Testis (tissue), 3 donors: ENCODE measurements around the gene ANKS1B. TPM values are rescaled to one million over a fixed set of nuclear protein-coding genes. Genes with fewer than 3 reads are reported as not detected.

Experiments used
- DNase-seq: peaks from one replicate; pipeline ENCODE4 v3.0.0-alpha.2; 2019
- H3K27ac ChIP-seq, 2 donors: fragments of 200-600 bp; sonication (generic); one replicate each; pipeline ENCODE4 v1.5.1; 2019
- H3K27me3 ChIP-seq: fragments of 200-600 bp; sonication (generic); one replicate; pipeline ENCODE4 v1.5.1; 2019
- H3K36me3 ChIP-seq: fragments of 200-600 bp; sonication (generic); one replicate; pipeline ENCODE4 v1.5.1; 2017; ENCODE audit warnings: low read depth; ENCODE audit errors: missing control alignments
- H3K4me1 ChIP-seq: fragments of 200-600 bp; sonication (generic); one replicate; pipeline ENCODE4 v1.5.1; 2019
- H3K4me3 ChIP-seq, 2 donors: fragments of 200-600 bp; sonication (generic); one replicate each; pipeline ENCODE4 v1.5.1; 2017 to 2019
- H3K9me3 ChIP-seq: fragments of 200-600 bp; sonication (generic); one replicate; pipeline ENCODE4 v1.5.1; 2017
- POLR2A ChIP-seq: fragments of 450-650 bp; IDR thresholded peaks from one replicate; pipeline ENCODE4 v1.6.1; 2017; ENCODE audit warnings: antibody characterized with exemption, mild to moderate bottlenecking, moderate library complexity
- WGBS, 2 donors: methylation state at CpG; one replicate each; pipeline ENCODE4 v1.1.5; 2018; 5-methylcytosine and 5-hydroxymethylcytosine counted together
- intact Hi-C: fragments of 100-400 bp; cut with DNase I; formaldehyde crosslinking; loops from one replicate; pipeline ENCODE4 v1.15.1; 2023; ENCODE audit warnings: low total_unique reads
- polyA plus RNA-seq: library from polyadenylated mRNA; stranded (reverse); fragments of 350-450 nt; fragmentation: Illumina TruSeq; extraction: RNeasy Lipid Tissue Mini Kit (QIAGEN cat#74804); gene quantifications from one replicate; pipeline ENCODE4 v1.2.3, GENCODE V29; 2014; ENCODE audit warnings: low read depth, low replicate concordance; ENCODE audit not compliant: insufficient read depth
- total RNA-seq, 2 donors: library from RNA; depleted of rRNA; stranded (reverse); fragments of >200 nt; gene quantifications; one replicate each; pipeline ENCODE4 v1.2.3, GENCODE V29; 2016
- TF ChIP-seq, protein P1 (sequence below), 3 experiments: fragments of 450-650 bp in 2 of 3; fragments of 200-600 bp in 1 of 3; sonication (generic) in 1 of 3; IDR thresholded peaks; one replicate each; pipeline ENCODE4 v1.5.1; 2016 to 2019; ENCODE audit warnings: antibody characterized with exemption in 3 of 3, mild to moderate bottlenecking in 2 of 3, moderate library complexity in 1 of 3

ANKS1B gene
- total and polyA plus RNA-seq, 3 donors from 2014 or later, result 26.8 to 58.2 (median 30.9) TPM

DNA sequence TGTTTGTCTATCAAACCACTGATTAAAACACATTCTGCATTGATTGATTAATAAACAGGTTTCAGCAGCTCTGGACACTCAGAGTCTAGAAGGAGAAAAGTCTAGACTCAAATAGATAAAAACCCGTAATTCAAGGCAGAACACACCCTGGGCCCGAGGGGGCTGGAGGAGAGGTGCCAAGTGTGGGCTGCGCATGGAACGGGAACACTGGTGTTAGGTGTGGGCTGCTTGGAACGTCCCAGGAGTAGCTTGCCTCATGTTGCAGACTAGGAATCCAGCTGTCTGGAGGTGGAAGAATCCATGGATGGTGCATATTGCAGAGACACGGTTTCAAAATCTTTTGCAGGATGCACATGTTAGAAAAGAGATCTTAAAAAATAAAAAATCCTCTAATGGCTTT is 1116.7 kb downstream of the ANKS1B start:
- no peak overlapping the region for H3K27ac ChIP-seq
- H3K27me3 ChIP-seq, result no peaks in the 10 kb centered on the region
- intact Hi-C loops, result no loop called here
- no peaks in the 10 kb centered on the region for H3K9me3 ChIP-seq
- H3K4me3 ChIP-seq, result no peak overlapping the region
- H3K4me1 ChIP-seq, result no peaks in the 10 kb centered on the region
- WGBS, 2 donors, result 84 to 89% methylated on average over 6 of the region's 6 CpGs
- DNase-seq, result no peak
- no peak for TF ChIP-seq POLR2A
- TF ChIP-seq, protein P1, sequence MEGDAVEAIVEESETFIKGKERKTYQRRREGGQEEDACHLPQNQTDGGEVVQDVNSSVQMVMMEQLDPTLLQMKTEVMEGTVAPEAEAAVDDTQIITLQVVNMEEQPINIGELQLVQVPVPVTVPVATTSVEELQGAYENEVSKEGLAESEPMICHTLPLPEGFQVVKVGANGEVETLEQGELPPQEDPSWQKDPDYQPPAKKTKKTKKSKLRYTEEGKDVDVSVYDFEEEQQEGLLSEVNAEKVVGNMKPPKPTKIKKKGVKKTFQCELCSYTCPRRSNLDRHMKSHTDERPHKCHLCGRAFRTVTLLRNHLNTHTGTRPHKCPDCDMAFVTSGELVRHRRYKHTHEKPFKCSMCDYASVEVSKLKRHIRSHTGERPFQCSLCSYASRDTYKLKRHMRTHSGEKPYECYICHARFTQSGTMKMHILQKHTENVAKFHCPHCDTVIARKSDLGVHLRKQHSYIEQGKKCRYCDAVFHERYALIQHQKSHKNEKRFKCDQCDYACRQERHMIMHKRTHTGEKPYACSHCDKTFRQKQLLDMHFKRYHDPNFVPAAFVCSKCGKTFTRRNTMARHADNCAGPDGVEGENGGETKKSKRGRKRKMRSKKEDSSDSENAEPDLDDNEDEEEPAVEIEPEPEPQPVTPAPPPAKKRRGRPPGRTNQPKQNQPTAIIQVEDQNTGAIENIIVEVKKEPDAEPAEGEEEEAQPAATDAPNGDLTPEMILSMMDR (IDR thresholded peaks at IDR 0.05), result no peak
- H3K36me3 ChIP-seq, result no peaks in the 10 kb centered on the region

DNA sequence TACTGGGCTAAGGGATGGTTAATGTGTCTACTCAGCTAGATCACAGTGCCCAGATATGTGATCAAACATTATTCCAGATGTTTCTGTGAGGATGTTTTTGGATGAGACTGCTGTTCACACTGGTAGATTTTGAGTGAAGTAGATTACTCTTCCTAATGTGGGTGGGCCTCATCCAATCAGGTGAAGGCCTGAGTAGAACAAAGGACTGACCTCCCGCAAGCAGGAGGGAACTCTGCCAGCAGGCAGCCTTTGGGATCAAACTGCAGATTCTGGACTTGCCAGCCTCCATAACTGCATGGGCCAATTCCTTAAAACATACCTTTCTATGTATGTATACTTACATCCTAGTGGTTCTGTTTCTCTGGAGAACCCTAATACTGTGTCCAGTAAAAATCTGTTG is 1120.4 kb downstream of the ANKS1B start:
- intact Hi-C loops, result no loop called here
- WGBS, 2 donors, result 100% methylated on average over 1 of the region's 1 CpG
- no peak overlapping the region for H3K4me3 ChIP-seq
- H3K4me1 ChIP-seq, result no peaks in the 10 kb centered on the region
- no peaks in the 10 kb centered on the region for H3K27me3 ChIP-seq
- no peaks in the 10 kb centered on the region for H3K9me3 ChIP-seq
- no peaks in the 10 kb centered on the region for H3K36me3 ChIP-seq
- no peak overlapping the region for H3K27ac ChIP-seq
- no peak for DNase-seq
- TF ChIP-seq, protein P1 (IDR thresholded peaks at IDR 0.05), result no peak
- TF ChIP-seq POLR2A, result no peak

DNA sequence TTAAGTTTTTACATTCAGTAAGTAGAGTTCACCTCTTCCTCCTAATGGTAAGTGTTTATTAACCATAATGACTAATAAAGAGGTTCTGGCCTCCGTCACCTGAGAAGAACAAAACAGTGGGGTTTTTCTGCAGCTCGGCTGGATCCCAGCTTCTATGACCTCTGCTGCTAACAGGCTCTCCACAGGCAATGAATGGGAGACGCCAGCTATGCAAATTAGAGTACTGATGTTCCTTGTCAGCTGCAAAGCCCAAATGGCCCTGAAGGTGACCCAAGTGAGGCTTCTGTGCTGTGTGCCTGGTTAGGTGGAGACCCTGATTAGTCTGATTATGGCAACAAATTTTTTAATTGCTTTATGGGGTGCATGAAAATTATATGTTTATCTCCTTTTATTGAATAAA is 1121.6 kb downstream of the ANKS1B start:
- TF ChIP-seq POLR2A, result no peak
- TF ChIP-seq, protein P1 (IDR thresholded peaks at IDR 0.05), result no peak

DNA sequence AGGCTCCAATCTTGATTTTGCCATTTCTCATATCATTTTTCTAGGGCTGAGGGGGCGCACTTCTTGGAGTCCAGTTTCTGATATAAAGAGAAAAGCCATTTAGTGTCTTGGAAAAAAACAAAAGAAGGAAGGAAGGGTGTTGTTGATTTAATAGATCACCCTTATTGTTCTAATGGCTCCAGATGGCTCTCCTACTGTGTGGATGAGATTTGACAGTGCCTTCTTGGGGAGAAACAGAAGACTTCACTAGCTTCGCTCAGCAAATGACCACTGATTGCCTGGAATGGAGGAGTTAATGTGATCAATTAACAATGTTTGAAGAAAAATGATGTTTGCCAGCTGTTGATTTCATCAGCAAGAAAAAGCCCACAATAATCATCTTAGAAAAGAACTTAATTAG is 1123.5 kb downstream of the ANKS1B start:
- Histone ChIP-seq H3K27me3 (no peaks in the 10 kb centered on the region), H3K4me1 (no peaks in the 10 kb centered on the region)
- 78 to 87% methylated on average over 2 of the region's 2 CpGs for WGBS, 2 donors

More for the DNA sequence above, 1121.6 kb downstream of the ANKS1B start:
- no peak overlapping the region for H3K27ac ChIP-seq
- H3K4me1 ChIP-seq, result no peaks in the 10 kb centered on the region
- intact Hi-C loops, result no loop called here
- H3K36me3 ChIP-seq, result no peaks in the 10 kb centered on the region
- no peaks in the 10 kb centered on the region for H3K27me3 ChIP-seq
- no peaks in the 10 kb centered on the region for H3K9me3 ChIP-seq
- no peak for DNase-seq
- WGBS, 2 donors, result 79 to 85% methylated on average over 3 of the region's 3 CpGs
- no peak overlapping the region for H3K4me3 ChIP-seq

More for the DNA sequence above, 1123.5 kb downstream of the ANKS1B start:
- DNase-seq, result no peak
- no peak for TF ChIP-seq POLR2A
- TF ChIP-seq, protein P1 (IDR thresholded peaks at IDR 0.05), result no peak
- no peak overlapping the region for H3K27ac ChIP-seq
- no peak overlapping the region for H3K4me3 ChIP-seq
- no peaks in the 10 kb centered on the region for H3K9me3 ChIP-seq
- intact Hi-C loops, result no loop called here
- no peaks in the 10 kb centered on the region for H3K36me3 ChIP-seq
